GM11168 (cell line): ENCODE results near the gene CCNB2.

Source experiments
- in situ Hi-C: fragments of 300-500 bp; cut with MboI; formaldehyde crosslinking; loops from one replicate; pipeline ENCODE4 v1.12.0; 2022; ENCODE audit warnings: low sequenced_read_pairs; ENCODE audit not compliant: unreplicated experiment

CCNB2 gene

DNA sequence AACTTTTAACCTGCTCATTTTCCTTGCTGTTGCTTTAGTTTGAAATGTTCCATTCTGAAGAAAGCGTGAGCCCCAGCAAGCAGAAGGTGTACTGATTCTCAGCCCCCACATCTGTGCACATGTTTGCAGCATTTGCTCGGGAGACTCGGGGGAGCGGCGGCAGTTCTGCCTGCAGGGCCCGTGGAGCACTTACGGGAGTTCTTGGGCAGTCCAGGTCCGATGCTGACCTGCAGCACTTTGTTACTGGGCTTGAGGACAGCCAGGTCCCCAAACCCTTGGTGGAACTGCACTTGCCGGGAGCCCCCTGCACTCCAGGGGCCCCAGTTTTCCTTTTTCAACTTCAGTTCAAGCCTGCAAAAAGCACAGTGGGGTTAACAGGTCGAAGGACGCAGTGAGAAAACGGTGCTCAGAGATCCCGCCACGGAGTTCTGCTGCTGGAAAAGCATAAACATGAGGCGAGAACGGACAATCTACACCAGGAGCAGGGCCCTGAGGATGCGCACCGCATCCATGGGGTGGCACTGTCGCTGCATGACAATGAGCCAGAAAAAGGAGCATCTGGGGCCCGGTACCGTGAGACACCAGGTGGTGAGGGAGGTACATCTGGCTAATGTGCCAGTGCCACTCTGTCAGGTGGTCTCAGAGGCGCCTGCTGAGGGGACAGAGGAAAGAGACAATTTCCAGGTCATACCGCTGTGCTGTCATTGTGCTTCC is 56.1 kb downstream of the CCNB2 start:
- in situ Hi-C loops: loop anchor here (25.0 kb wide), 1 partner anchor 326 kb away; no protein-coding TSS in a partner anchor

DNA sequence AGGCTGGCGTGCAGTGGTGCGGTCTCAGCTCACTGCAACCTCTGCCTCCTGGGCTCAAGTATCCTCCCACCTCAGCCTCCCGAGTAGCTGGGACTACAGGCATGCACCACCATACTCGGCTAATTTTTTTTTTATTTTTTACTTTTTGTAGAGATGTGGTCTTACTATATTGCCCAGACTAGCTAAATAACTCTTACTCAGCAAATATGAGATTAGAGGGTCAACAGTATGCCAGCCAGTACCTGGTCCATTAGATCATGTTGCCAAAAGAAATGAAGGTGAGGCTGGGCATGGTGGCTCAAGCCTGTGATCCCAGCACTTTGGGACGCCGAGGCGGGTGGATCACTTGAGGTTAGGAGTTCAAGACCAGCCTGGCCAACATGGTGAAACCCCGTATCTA is 57.1 kb downstream of the CCNB2 start:
- in situ Hi-C loops: loop anchor here (25.0 kb wide), 1 partner anchor 325 kb away; no protein-coding TSS in a partner anchor

DNA sequence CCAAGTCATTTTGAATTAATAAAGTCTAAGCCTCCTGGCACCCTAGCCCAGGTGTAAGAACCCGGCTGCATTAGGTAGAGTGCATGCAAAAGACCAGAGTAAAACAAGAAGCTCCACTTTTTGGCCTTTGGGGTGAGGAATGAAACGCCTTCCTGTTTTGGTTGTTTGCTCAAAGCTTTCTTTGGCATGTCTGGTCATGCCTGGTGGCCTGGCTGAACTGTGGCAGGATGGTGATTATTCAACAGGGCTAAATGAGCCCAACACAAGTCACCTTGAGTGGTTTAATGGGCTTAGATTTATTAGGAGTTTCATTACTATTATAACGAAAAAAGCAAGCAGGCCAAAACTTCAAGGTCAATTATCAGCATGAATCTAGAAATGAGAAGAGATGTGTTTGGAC is 60.8 kb downstream of the CCNB2 start:
- in situ Hi-C loops: loop anchor here (25.0 kb wide), 1 partner anchor 322 kb away; no protein-coding TSS in a partner anchor

DNA sequence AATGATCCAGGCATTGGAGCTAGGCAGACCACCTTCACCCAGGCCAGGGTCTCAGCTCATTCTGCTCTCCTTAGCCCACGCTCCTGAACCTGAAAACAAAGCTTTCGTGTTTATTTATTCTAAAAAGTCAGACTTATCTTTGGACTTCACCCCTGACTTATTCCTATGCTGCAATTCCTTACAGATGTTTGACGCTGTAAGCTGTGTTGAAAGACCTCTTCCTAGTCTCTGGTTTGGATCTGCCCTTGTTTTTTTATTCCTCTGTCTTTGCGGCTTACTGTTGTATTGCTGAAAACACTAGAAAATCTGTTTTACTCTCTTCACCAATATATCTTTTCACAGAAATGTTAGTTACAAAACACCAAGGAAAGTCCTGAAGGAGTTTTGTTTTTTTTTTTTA is 61.2 kb downstream of the CCNB2 start:
- in situ Hi-C loops: loop anchor here (25.0 kb wide), 1 partner anchor 321 kb away; no protein-coding TSS in a partner anchor

DNA sequence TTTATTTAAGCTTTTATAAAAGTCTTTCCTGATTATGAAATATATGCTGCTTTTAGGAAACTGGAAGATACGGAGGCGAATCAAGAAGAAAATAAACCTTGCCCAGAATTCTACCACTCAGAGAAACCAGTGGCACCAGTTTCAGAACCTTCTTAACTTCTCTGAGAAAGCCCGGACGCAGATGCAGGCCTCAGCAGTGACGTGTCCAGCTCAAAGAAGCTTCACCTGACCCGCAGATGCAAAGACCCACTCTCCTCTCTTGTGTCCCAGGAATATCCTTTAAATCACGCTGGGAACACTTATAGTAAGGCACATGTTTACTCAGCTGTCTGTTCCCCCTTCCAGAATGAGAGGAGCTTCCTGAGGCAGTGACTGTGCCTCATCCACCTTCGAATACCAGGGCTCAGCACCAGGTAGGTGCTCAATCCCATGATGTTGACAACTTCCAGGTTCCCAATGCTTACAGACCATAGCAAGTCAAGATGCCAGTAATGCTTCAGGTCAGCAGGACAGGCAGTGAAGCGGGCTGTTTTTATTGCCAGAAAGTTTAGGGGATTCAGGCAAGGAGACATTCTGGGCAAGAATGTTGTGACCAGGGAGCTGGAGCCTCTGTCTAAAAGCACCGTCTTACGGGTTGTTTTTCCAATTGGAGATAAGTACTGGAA is 61.8 kb downstream of the CCNB2 start:
- in situ Hi-C loops: loop anchor here (25.0 kb wide), 1 partner anchor 321 kb away; no protein-coding TSS in a partner anchor

DNA sequence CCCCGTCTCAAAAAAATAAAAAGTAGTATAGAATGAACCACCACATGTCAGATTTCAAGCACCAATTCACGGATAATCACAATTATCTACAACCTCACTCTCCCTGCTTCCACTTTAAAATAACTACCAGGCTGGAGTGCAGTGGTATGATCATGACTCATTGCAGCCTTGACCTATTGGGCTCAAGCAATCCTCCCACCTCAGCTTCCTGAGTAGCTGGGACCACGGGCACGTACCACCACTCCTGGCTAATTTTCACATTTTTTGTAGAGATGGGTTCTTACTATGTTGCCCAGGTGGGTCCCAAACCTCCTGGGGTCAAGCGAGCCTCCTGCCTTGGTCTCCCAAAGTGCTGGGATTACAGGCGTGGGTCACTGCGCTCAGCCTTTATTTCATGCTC is 63.6 kb downstream of the CCNB2 start:
- in situ Hi-C loops: loop anchor here (25.0 kb wide), 1 partner anchor 319 kb away; no protein-coding TSS in a partner anchor

DNA sequence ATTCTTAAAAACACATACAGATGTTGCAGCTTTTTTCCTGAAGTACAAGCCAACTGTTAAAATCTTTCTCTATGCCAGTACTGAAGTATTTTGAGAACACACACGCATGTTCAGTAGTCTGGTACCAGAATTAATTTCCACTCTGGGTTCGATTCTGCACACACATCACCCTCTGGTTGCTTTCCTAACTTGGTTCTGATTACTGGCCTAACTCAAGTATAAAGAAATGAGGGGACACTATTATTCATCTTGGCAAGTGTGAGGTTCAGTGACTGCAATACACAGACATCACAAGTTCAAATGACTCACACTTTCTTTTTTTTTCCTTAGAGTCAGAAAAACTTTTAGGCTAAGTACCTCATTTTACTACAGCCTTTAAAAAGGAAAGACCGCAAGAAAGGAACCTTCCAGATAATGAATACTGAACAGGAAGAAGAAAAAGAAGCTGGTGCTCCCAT is 64.3 kb downstream of the CCNB2 start:
- in situ Hi-C loops: loop anchor here (25.0 kb wide), 1 partner anchor 318 kb away; no protein-coding TSS in a partner anchor

DNA sequence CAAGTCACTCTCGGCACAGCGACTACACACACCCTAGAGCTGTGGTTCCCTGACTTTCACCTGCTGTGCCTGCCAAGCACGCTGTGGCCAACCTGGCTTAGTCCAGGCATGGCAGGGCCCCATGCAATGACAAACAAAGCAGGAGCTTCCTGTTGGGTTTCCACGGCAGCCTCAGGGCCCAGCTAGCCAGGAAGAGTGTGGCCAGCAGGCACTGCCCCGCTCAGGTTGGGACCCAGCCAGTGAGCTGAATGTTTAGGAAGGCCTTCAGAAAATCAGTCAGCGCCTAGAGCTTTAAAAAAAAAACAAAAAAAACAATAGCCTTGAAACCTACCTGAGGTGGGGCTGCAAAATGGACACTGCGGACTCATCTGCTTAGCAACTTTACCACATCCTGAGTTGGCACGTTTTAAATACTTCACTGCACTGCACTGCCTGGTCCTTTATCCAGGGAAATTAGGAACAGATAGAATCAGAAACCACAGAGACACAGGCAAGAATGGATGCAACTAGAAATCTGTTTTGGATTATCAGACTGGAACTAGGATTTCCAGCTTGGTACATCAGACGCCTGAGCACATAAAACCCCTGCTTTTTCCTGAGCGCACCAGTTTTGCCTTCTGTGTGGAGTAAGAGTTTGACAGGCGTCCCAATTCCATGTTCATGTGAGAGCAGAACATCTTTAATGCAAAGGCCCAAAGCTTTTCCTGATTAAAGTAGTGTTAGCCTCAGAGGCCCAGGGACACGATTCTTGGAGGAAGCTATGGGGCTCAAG is 65.5 kb downstream of the CCNB2 start:
- in situ Hi-C loops: loop anchor here (10.0 to 25.0 kb wide), 2 partner anchors 204 to 317 kb away; partner anchors contain the start of gene MYO1E

DNA sequence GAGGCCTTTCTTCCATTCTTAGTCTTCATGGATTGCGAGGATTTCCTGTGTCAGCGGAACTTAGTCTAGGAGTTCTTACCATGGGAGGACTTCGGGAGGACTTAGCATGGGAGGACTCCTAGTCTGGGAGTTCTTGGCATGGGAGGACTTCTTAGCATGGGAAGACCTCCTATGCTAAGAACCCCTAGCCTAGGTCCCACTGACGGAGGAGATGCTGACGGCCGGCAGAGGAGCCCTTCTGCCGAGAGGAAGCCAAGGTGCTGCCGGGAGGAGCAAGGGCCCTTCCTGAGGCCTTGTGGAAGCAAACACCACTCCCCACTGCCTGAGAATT is 66.1 kb downstream of the CCNB2 start:
- in situ Hi-C loops: loop anchor here (10.0 to 25.0 kb wide), 2 partner anchors 204 to 316 kb away; partner anchors contain the start of gene MYO1E

DNA sequence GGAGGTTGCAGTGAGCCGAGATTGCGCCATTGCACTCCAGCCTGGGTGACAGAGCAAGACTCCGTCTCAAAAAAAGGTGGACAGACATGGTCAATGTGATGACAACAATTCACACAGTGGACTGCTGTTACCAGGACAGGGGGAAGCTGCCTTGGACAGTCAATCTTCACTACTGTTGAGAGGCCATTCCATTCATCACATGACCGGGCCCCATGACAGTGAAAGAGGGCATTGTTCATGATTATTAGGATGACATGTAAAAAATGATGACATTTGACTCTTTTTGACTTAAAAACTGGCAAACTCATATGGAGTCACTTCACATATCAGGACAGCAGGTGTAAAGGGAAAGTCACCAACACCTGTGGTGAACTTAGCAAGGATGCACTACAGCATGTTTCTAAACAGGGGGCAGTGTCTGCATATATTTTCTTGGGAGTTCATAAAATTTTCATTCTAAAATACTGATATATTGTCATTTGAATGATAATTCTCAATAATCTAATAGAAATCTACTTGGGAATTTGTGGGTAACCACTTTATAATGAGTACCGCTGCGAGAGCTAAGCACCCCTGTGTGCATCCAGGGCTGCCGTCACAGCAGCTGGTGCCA is 67.4 kb downstream of the CCNB2 start:
- in situ Hi-C loops: loop anchor here (10.0 to 25.0 kb wide), 2 partner anchors 202 to 315 kb away; partner anchors contain the start of gene MYO1E

DNA sequence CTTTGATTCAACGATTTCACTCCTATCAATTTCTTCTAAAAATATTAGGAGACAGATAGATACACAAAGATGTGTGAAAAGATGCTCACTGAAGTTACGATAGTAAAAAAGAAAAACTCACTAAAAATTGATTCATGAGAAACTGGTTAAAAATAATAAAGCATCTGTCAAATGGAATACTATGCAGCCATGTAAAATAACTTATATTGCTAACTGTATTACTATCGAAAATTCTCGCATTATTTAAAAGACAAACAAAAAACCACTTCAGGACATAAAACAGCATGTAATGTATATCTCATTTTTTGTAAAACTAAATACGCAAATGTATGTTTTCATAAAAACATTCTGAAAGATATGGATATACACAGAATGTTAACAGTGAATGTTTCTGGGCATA is 68.2 kb downstream of the CCNB2 start:
- in situ Hi-C loops: loop anchor here (10.0 to 25.0 kb wide), 2 partner anchors 202 to 314 kb away; partner anchors contain the start of gene MYO1E

DNA sequence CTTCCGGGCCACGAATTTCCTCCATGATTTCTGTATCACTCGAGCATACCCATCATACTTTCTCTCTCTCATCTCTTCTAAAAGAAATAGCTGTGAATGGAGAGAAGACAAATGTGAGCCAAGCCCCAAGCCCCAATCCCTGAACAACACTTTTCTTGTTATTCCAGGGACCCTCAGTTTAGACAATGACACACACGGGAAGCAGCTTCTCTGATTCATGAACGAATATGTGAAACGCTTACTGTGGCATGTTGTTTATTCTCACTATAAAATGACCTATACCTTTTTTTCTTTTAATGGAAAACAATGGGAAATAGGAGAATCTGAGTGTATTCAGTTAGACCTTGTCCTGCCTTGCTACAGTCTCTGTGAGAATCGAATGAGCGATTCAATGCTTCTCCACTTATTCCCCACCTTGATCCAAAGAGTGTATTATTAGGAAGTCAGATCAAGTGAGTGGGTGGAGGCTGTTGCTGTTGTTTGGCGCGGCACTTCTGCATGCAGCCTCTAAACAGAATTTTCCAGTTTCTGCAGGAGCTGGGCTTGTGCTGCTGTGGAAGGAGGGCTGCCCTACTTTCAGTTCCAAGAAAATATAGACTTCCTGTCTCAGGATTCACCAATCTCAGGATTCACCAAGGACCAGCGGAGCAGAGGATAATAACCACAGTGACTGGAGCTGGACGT is 69.3 kb downstream of the CCNB2 start:
- in situ Hi-C loops: loop anchor here (10.0 to 25.0 kb wide), 2 partner anchors 201 to 313 kb away; partner anchors contain the start of gene MYO1E
